ENCODE results near the gene AWAT2.

The AWAT2 gene

GRCh38 chrX:70049925-70050324 is at the start of gene AWAT2:
Gene AWAT2 (minus strand): TSS chrX:70049938. CDS start chrX:70049932, 6 bp downstream.
- no peak for FAIRE-seq

GRCh38 chrX:70096052-70096451 is 46.3 kb upstream of the AWAT2 start:
- FAIRE-seq: no peak

GRCh38 chrX:70092247-70092646 is 42.5 kb upstream of the AWAT2 start:
- FAIRE-seq: no peak

GRCh38 chrX:70089604-70090297 is 40.0 kb upstream of the AWAT2 start:
- FAIRE-seq: no peak

- no peak for FAIRE-seq
Observed at GRCh38 chrX:70088751-70089150, 39.0 kb upstream of the AWAT2 start.

GRCh38 chrX:70087857-70088630 is 38.3 kb upstream of the AWAT2 start:
- FAIRE-seq: no peak

GRCh38 chrX:70084592-70085240 is 35.0 kb upstream of the AWAT2 start:
- no peak for FAIRE-seq

GRCh38 chrX:70082723-70083122 is 33.0 kb upstream of the AWAT2 start:
- no peak for FAIRE-seq

- FAIRE-seq: no peak
Observed at GRCh38 chrX:70079870-70080269, 30.1 kb upstream of the AWAT2 start.

GRCh38 chrX:70079297-70079696 is 29.6 kb upstream of the AWAT2 start:
- no peak for FAIRE-seq

GRCh38 chrX:70066646-70067045 is 16.9 kb upstream of the AWAT2 start:
- no peak for FAIRE-seq

GRCh38 chrX:70062961-70063550 is 13.3 kb upstream of the AWAT2 start:
- no peak for FAIRE-seq

GRCh38 chrX:70062076-70062475 is 12.3 kb upstream of the AWAT2 start, which contains the start of gene OTUD6A:
Gene OTUD6A (plus strand): TSS chrX:70062457. CDS start chrX:70062525, 68 bp downstream.
- FAIRE-seq: no peak

- FAIRE-seq: no peak
Observed at GRCh38 chrX:70054391-70054790, 4.7 kb upstream of the AWAT2 start.

- no peak for FAIRE-seq
Observed at GRCh38 chrX:70052895-70053615, 3.3 kb upstream of the AWAT2 start.

- no peak for FAIRE-seq
Observed at GRCh38 chrX:70049406-70049805, 332 bp downstream of the AWAT2 start.

GRCh38 chrX:70046978-70047377 is 2.8 kb downstream of the AWAT2 start:
- FAIRE-seq: peak; percentile 12

- FAIRE-seq: no peak
Observed at GRCh38 chrX:70044541-70045245, 5.0 kb downstream of the AWAT2 start.

- no peak for FAIRE-seq
Observed at GRCh38 chrX:70043685-70044084, 6.1 kb downstream of the AWAT2 start.

- no peak for FAIRE-seq
Observed at GRCh38 chrX:70042399-70043371, 7.1 kb downstream of the AWAT2 start.

GRCh38 chrX:70041993-70042392 is 7.7 kb downstream of the AWAT2 start:
- no peak for FAIRE-seq

Data from endometrium (tissue), 2 donors.